Activated naive CD4-positive, alpha-beta T cell treated with anti-CD3 and anti-CD28 coated beads, Interleukin-2, amount 50 U/mL, for 72 hours (primary cell): ENCODE measurements around the gene SLC25A11. TPM values are rescaled to one million over a fixed set of nuclear protein-coding genes. Genes with fewer than 3 reads are reported as not detected.
"Not testable (repeated sequence)": the region's sequence is repeated elsewhere in the genome, so short reads cannot be mapped to it uniquely, and the experiment has no call there.

Experiments used
- ATAC-seq, 2 donors: fragments of 150-1000 bp; cut with Tn5 transposase; 2 replicates each; pipeline ENCODE4 v1.10.0; 2021; ENCODE audit warnings: mild to moderate bottlenecking in 2 of 2, moderate library complexity in 2 of 2
- DNase-seq, 2 donors: peaks; one replicate each; pipeline ENCODE4 v3.0.0; 2021 to 2022; ENCODE audit warnings: low spot score in 2 of 2
- H3K27ac Mint-ChIP-seq, 2 donors: one replicate each; pipeline ENCODE4 v1.8.0; 2022; ENCODE audit warnings: mild to moderate bottlenecking in 2 of 2, mixed read lengths in 2 of 2
- H3K36me3 Mint-ChIP-seq, 2 donors: one replicate each; pipeline ENCODE4 v1.8.0; 2022; ENCODE audit warnings: mixed read lengths in 2 of 2
- H3K9me3 Mint-ChIP-seq, 2 donors: one replicate each; pipeline ENCODE4 v1.8.0; 2022; ENCODE audit warnings: mixed read lengths in 2 of 2
- total RNA-seq, 2 donors: library from RNA; stranded (reverse); gene quantifications; one replicate each; pipeline ENCODE4 v1.2.3, GENCODE V29; 2022

The SLC25A11 gene
- total RNA-seq, 2 donors from 2014 or later = 69.4 to 89.1 TPM

DNA sequence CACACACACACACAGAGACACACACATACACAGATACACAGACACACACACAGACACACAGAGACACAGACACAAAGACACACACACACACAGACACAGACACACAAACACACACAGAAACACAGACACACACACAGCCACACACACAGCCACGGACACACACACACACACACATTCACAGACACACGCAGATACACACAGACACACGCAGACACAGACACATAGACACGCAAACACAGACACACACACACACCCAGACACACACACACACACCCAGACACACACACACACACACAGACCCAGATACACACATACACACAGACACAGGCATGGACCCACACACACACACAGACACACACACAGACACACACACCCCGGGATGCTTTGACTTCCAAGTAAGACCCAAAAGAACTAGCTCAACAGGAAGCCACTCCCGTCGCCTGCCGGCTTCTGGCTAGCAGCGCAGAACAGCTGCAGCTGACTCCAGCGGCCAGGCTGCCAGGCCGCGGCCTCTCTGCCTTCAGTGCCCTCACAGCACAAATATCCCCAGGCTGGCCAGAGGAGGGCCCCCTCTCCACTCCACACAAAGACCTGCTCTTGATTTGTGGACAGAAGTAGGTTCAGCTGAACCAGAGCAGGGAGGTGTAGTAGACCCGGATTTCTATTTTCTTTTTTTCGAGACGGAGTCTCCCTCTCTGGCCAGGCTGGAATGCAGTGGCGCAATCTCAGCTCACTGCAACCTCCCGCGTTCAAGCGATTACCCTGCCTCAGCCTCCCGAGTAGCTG is 30.9 kb downstream of the SLC25A11 start:
- no peaks in the 10 kb centered on the region for H3K36me3 Mint-ChIP-seq
- no peaks in the 10 kb centered on the region for H3K9me3 Mint-ChIP-seq
- no peak overlapping the region for H3K27ac Mint-ChIP-seq
- ATAC-seq (peak; percentile 96 to 99), DNase-seq (peak; percentile 70 to 81)

GRCh38 chr17:4908301-4908700 is 31.5 kb downstream of the SLC25A11 start:
- Mint-ChIP-seq H3K9me3 (no peaks in the 10 kb centered on the region), H3K27ac (no peak overlapping the region), H3K36me3 (no peaks in the 10 kb centered on the region)
- ATAC-seq (peak in 1 of 2 donors; percentile 21), DNase-seq (no peak)

GRCh38 chr17:4906642-4907041 is 33.2 kb downstream of the SLC25A11 start:
- not testable (repeated sequence) for DNase-seq, ATAC-seq, H3K36me3 Mint-ChIP-seq, H3K27ac Mint-ChIP-seq, H3K9me3 Mint-ChIP-seq

DNA sequence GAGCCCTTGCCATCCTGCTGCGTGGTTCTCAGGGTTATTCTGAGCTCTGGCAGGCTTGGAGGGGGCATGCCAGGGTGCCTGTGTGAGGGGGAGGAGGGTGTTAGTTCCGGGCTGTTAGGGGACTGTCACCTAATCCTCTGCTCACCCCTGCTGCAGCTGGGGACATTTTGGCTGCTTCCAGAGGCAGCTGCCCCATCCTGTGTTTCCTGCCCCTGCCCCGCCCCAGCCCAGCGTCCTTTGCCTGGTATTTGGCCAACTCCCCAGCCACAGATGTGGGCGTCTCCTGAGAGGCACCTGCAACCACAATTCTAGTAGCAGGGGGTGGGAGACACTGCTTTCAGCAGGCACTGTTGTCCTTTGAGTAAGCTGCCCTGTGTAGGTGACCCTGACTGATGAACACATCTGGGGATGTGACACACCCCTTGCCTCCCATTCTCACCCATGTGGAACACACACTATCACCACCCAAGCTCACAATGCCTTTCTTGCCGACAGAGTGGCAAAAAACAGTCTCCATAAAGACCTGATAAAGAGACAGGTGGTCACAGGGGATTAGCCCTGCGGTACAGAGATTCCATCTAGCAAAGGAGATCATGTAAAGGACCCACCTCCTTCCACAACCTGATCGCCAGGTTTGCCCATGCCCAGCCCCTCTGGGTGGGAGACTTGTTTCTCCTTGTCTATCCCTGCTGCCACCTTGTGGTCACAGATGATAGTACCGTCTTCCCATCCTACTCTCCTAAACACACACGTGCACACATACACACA is 36.6 kb downstream of the SLC25A11 start, which contains the start of gene CHRNE:
CHRNE (minus strand) TSS at position 48 of the 768 bp plus-strand sequence; CDS start at position 13, 35 bp downstream.
- DNase-seq (peak in 1 of 2 donors; percentile 79), ATAC-seq (peak; percentile 43 to 56)
- Mint-ChIP-seq H3K9me3 (no peaks in the 10 kb centered on the region), H3K27ac (peak within 1 kb of the TSS in 1 of 2 donors; percentile 46), H3K36me3 (no peaks in the 10 kb centered on the region)

GRCh38 chr17:4902540-4902939 is 37.3 kb downstream of the SLC25A11 start:
- H3K36me3 Mint-ChIP-seq = no peaks in the 10 kb centered on the region
- ATAC-seq (no peak), DNase-seq (no peak)
- H3K27ac Mint-ChIP-seq = no peak overlapping the region
- no peaks in the 10 kb centered on the region for H3K9me3 Mint-ChIP-seq

DNA sequence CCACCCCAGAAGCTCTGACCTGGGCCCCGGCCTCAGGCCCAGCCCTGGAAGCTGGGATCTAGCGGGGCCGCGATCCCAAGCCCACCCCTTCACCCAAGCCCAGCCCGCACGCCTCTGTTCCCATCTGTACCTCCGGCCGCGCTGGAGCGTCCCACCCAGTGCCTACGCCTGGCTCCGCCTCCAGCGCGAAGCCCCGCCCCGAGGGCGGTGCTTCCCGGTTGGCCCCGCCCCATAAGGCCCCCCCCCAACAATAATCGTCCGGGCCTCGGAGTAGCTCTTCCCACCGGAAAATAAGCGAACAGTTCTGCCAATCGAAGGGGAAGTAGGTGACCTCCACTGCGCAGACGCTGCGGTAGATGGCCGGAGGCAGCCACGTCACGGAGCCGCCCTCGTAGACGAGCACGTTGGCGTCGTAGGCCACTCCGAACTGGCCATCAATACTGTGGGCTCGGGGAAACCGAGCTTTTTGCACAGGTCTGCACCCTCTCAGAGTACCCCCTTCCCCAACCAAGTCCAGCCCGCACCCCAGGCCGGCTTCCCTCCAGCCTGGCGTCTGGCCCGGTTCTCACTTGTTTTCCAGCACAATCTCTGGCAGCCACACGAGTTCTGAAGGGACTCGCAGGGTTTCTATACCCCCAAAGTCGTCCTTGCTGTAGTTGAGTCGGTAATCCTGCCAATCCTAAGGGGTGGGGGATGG is 38.0 kb downstream of the SLC25A11 start:
- no peaks in the 10 kb centered on the region for H3K36me3 Mint-ChIP-seq
- ATAC-seq (no peak), DNase-seq (no peak)
- no peak overlapping the region for H3K27ac Mint-ChIP-seq
- no peaks in the 10 kb centered on the region for H3K9me3 Mint-ChIP-seq

GRCh38 chr17:4901108-4901647 is 38.7 kb downstream of the SLC25A11 start:
- Mint-ChIP-seq H3K36me3 (no peaks in the 10 kb centered on the region), H3K27ac (no peak overlapping the region), H3K9me3 (no peaks in the 10 kb centered on the region)
- ATAC-seq = no peak
- DNase-seq = no peak

GRCh38 chr17:4900231-4901107 is 39.4 kb downstream of the SLC25A11 start:
- H3K9me3 Mint-ChIP-seq = no peaks in the 10 kb centered on the region
- DNase-seq = peak in 1 of 2 donors; percentile 35
- peak overlapping the region; percentile 85 to 95 for H3K27ac Mint-ChIP-seq
- H3K36me3 Mint-ChIP-seq = no peaks in the 10 kb centered on the region
- peak in 1 of 2 donors; percentile 6 for ATAC-seq

DNA sequence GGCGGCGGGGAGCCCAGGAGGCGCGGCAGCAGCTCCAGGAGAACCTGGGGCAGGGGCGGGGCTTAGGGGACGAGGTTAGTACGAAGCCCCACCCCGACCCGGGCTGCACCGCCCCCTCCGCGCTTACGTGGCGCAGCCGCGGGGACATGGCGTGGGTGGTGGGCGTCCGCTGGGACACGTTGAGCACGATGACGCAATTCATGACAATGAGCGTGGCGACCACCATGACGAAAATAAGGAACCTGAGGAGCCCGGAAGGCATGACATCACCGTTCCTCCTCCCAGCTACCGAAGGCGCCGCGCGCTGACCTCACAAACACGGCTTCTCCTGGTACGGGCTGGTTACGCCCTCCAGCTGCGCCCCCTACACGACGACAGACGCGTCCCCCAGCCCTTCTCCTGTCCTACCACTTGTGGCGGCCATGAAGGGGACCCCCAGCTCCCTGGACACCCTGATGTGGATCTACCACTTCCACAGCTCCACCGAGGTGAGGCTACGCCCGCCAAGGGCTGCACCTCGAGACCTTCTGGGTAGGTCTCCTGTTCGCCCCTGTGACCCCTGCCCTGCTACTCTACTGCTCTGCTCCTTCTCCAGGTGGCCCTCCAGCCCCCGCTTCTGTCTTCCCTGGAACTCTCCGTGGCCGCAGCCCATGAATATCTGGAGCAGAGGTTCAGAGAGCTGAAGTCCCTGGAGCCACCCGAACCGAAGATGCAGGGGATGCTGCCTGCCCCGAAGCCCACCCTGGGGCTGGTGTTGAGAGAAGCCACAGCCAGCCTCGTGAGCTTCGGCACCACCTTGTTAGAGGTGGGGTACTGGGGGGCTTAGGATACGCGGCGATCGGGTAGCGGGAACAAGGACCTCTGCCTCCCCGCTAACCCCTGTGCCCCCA is 40.3 kb downstream of the SLC25A11 start, which contains the start of gene C17orf107:
C17orf107 (plus strand) TSS at position 196 of the 890 bp plus-strand sequence; CDS start at position 423, 227 bp downstream.
- ATAC-seq (peak; percentile 77 to 86), DNase-seq (peak; percentile 89 to 95)
- Mint-ChIP-seq H3K9me3 (no peaks in the 10 kb centered on the region), H3K27ac (peak within 1 kb of the TSS; percentile 85 to 95), H3K36me3 (no peaks in the 10 kb centered on the region)

DNA sequence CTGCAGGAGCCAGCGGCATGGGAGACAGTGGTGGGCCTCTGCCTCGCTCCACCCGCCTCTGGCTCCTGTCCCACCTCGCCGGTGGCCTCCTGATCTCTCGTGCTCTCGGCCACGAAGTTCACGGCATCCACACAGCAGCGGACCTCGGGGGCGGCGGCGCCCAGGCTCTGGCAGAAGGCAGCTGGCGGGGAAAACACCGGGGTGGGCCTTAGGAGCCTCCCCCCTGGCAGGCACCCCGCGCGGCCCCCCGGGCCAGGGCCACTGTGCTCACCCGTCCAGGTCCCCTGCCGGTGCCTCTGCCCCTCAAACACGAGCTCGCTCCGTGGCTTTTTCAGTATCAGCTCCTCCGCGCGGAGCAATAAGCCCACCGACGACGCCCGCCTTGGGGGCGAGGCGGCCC is 40.9 kb downstream of the SLC25A11 start:
- Mint-ChIP-seq H3K36me3 (no peaks in the 10 kb centered on the region), H3K27ac (peak overlapping the region in 1 of 2 donors; percentile 85), H3K9me3 (no peaks in the 10 kb centered on the region)
- ATAC-seq = no peak
- DNase-seq = no peak

GRCh38 chr17:4898351-4898750 is 41.5 kb downstream of the SLC25A11 start:
- DNase-seq = no peak
- Mint-ChIP-seq H3K9me3 (no peaks in the 10 kb centered on the region), H3K27ac (no peak overlapping the region), H3K36me3 (no peaks in the 10 kb centered on the region)
- ATAC-seq = no peak

GRCh38 chr17:4897785-4898184 is 42.1 kb downstream of the SLC25A11 start:
- Mint-ChIP-seq H3K36me3 (no peaks in the 10 kb centered on the region), H3K9me3 (no peaks in the 10 kb centered on the region), H3K27ac (no peak overlapping the region)
- no peak for ATAC-seq
- no peak for DNase-seq

DNA sequence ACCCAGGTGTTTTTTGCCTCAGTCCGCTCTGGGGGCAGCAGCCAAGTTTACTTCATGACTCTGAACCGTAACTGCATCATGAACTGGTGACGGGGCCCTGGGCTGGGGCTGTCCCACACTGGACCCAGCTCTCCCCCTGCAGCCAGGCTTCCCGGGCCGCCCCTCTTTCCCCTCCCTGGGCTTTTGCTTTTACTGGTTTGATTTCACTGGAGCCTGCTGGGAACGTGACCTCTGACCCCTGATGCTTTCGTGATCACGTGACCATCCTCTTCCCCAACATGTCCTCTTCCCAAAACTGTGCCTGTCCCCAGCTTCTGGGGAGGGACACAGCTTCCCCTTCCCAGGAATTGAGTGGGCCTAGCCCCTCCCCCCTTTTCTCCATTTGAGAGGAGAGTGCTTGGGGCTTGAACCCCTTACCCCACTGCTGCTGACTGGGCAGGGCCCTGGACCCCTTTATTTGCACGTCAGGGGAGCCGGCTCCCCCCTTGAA is 42.6 kb downstream of the SLC25A11 start:
- DNase-seq (no peak), ATAC-seq (no peak)
- Mint-ChIP-seq H3K27ac (no peak overlapping the region), H3K36me3 (no peaks in the 10 kb centered on the region), H3K9me3 (no peaks in the 10 kb centered on the region)

DNA sequence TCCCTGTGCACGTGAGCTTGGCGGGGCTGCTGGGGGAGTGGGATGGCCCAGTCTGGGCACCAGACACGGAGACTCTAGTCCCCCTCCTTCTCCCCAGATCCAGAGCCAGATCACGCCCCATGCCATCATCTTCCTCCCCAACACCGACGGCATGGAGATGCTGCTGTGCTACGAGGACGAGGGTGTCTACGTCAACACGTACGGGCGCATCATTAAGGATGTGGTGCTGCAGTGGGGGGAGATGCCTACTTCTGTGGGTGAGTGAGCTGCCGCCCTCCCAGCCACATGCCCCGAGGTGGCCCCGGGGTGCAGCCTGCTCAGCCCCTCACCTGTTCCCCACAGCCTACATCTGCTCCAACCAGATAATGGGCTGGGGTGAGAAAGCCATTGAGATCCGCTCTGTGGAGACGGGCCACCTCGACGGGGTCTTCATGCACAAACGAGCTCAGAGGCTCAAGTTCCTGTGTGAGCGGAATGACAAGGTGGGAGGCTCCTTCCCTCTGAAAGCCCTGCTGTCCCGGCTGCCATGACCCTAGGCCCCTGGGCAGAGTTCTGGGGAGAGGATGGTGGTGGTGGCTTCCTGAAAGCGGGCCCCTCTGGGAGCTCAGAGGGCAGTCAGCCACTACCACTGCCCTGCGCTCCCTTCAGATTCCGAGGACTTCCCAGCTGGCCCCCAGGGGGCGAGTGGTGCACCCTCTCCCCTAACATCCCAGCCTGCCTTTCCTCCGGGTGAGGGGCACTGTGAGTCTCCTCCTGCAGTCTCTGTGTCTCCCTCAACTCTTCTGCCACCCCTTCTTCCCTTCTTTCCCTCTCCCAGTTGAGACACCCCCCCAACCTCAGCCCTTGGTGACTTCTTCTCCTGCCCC is 43.3 kb downstream of the SLC25A11 start:
- no peak for DNase-seq

More for the DNA sequence above, 43.3 kb downstream of the SLC25A11 start:
- no peak for ATAC-seq
- Mint-ChIP-seq H3K27ac (no peak overlapping the region), H3K9me3 (no peaks in the 10 kb centered on the region), H3K36me3 (no peaks in the 10 kb centered on the region)
